ENCODE data around the gene POLR2C. TPM values are rescaled to one million over a fixed set of nuclear protein-coding genes. Genes with fewer than 3 reads are reported as not detected.

Gene POLR2C
- total and polyA plus RNA-seq, 2 experiments from 2014 or later, result 37.6 to 123 TPM

DNA sequence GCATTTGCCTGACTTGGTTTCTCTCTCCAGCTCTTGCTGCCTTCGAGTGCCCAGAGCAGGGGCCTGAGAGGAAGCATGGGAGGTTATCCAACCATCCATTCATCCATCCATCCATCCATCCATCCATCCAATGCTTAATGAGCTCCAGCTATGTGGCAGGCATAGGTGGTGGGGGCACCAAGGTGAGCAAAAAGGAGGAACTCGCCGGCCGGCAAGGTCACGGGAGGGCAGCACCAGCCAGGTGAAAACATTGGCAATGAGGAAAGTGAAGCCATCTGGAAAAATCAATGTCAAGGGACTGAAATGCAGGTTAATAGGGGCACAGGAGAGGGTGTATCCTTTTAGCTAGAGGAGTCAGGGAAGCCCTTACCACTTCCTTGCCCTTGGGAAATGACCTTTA lies 42.0 kb downstream of the POLR2C start (continued):
- TF ChIP-seq CTCF (conservative IDR thresholded peaks at IDR 0.05; ENCODE audit: low read depth in 2 of 2), result no peak
- TF ChIP-seq ZNF114 (CRISPR knock-in tag; IDR thresholded peaks at IDR 0.05), result no peak
- no peak for TF ChIP-seq NANOG (IDR thresholded peaks at IDR 0.05; ENCODE audit: borderline replicate concordance)
- TF ChIP-seq ETS1 (IDR thresholded peaks at IDR 0.05), result no peak

- Histone ChIP-seq H3K4me3 (no peak overlapping the region), H3K79me2 (replicated peaks; ENCODE audit: insufficient read depth) (no peaks in the 10 kb centered on the region), H3F3A (replicated peaks; ENCODE audit: low read depth) (no peaks in the 10 kb centered on the region), H3K9me2 (ENCODE audit: insufficient read depth) (no peaks in the 10 kb centered on the region), H3K27ac (ENCODE audit: low read depth) (no peak overlapping the region), H3K4me2 (no peak overlapping the region), H3K36me3 (ENCODE audit: insufficient read depth) (no peaks in the 10 kb centered on the region), H3K4me1 (ENCODE audit: insufficient read depth) (no peaks in the 10 kb centered on the region), H2AFZ (no peak overlapping the region), H3K27me3 (ENCODE audit: insufficient read depth) (no peaks in the 10 kb centered on the region), H4K20me1 (replicated peaks; ENCODE audit: insufficient read depth) (no peaks in the 10 kb centered on the region)
- Mint-ChIP-seq H3K4me3 (no peak overlapping the region), H3K9me3 (no peaks in the 10 kb centered on the region), H3K27me3 (ENCODE audit: insufficient read depth, low read depth, poor library complexity) (peaks cover 17% of the 10 kb centered on the region), H3K36me3 (ENCODE audit: low read depth) (no peaks in the 10 kb centered on the region), H3K27ac (no peak overlapping the region), H3K4me1 (peaks cover 20% of the 10 kb centered on the region)
- ATAC-seq (no peak), DNase-seq (ENCODE audit: low spot score) (no peak)
- no peak for TF ChIP-seq CTCF (conservative IDR thresholded peaks at IDR 0.05; ENCODE audit: low read depth in 2 of 2)
- TF ChIP-seq ZNF114 (CRISPR knock-in tag; IDR thresholded peaks at IDR 0.05), result no peak
- no peak for TF ChIP-seq ETS1 (IDR thresholded peaks at IDR 0.05)
- no peak for TF ChIP-seq JUNB (IDR thresholded peaks at IDR 0.05; ENCODE audit: unreplicated experiment)
- no peak for TF ChIP-seq ZNF462 (CRISPR knock-in tag; IDR thresholded peaks at IDR 0.05)
- TF ChIP-seq NANOG (IDR thresholded peaks at IDR 0.05; ENCODE audit: borderline replicate concordance), result no peak
- TF ChIP-seq EZH2 (IDR thresholded peaks at IDR 0.05; ENCODE audit: low read depth, unreplicated experiment), result no peak
- no peak for TF ChIP-seq POLR2AphosphoS5 (IDR thresholded peaks at IDR 0.05; ENCODE audit: low read depth)
- no peak for TF ChIP-seq CREB1 (CRISPR knock-in tag; IDR thresholded peaks at IDR 0.05; ENCODE audit: low read depth)
- no peak for TF ChIP-seq EZH2phosphoT487 (IDR thresholded peaks at IDR 0.05; ENCODE audit: unreplicated experiment)
- TF ChIP-seq ZNF331 (CRISPR knock-in tag; IDR thresholded peaks at IDR 0.05; ENCODE audit: low read depth), result no peak
- TF ChIP-seq STAT1 (IDR thresholded peaks at IDR 0.05; ENCODE audit: unreplicated experiment), result no peak
These were observed 42.7 kb downstream of the POLR2C start for GRCh38 chr16:57505169-57505568.

Data from GM23338 (cell line).